ENCODE results near the gene ZNF639. TPM values are rescaled to one million over a fixed set of nuclear protein-coding genes. Genes with fewer than 3 reads are reported as not detected.
A peak's percentile ranks its signal among the peaks of the same experiment; 100 is the strongest.

The ZNF639 gene
- total and polyA plus RNA-seq, 2 of the 13 experiments (the other 11 are each of a cell fraction or from before 2014, with no cell fraction given): 11.6 to 42.4 TPM

DNA sequence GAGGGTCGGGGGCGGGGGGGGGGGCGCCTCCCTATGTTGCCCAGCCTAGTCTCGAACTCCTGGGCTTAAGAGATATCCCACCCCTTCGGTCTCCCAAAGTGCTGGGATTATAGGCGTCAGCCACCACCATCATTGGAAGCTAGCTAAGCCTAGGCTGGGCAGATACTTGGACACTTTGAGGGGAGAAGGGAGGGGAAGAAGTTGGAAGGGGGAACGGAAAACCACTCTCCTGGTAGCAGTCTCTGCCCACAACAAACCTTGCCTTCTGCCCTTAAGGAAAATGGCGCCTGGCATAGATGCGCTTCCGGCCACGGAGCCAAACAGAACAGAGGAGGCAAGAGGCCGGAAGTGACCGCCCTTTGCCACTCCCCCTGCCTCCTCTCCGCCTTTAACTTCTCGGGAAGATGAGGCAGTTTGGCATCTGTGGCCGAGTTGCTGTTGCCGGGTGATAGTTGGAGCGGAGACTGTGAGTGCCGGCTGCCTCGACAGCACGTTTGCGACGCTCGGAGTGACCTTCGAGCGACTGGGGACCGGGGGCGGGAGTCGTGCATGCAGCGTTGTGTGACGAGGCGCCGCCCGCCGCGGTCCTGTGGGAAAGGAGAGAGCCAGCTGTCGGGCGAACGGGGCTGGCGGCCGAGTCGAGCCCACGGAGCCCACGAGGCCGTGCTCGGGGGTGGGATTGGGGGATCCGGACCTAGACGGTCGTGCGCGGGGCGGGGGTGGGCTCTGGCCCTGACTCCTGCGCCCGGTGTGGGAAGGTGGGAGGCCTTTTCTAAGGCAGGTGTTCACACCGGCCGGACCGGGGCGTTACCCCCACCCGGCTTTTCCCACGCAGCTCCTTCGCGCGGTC is 24.7 kb downstream of the ZNF639 start, which contains the start of gene MFN1 (continued):
- TF ChIP-seq, protein P1, sequence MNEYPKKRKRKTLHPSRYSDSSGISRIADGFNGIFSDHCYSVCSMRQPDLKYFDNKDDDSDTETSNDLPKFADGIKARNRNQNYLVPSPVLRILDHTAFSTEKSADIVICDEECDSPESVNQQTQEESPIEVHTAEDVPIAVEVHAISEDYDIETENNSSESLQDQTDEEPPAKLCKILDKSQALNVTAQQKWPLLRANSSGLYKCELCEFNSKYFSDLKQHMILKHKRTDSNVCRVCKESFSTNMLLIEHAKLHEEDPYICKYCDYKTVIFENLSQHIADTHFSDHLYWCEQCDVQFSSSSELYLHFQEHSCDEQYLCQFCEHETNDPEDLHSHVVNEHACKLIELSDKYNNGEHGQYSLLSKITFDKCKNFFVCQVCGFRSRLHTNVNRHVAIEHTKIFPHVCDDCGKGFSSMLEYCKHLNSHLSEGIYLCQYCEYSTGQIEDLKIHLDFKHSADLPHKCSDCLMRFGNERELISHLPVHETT (CRISPR knock-in tag; conservative IDR thresholded peaks at IDR 0.05): no peak
- no peak for TF ChIP-seq ARNT2 (CRISPR knock-in tag; IDR thresholded peaks at IDR 0.05; ENCODE audit: low read depth)

DNA sequence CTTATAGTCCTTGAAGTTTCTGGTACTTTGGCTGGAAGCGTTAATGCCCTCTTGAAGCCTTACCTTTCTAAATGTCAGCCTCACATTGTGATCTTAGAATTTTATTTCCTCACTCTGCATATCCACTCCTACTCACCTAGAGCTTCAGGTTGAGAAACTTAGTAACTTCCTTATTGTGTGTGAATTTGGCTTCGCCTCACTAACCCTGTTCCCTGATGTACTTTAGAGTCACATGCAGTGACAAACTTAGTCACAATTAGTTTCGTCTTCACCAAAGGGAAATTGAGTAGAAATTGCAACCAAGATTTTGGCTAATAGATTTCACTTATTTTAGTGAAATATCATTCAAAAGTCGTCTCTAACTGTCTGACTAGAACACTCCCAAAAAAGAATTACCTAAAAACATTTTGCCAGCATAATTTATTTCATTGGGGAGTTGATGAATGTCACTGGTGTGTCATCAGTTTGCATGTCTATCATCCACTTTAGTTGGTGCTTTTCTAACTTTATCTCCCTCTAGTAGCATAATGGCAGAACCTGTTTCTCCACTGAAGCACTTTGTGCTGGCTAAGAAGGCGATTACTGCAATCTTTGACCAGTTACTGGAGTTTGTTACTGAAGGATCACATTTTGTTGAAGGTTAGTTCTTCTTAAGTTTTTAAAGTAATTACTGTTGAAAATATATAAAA is 25.6 kb downstream of the ZNF639 start:
- WGBS (ENCODE audit: low lambda C conversion rate): 23% methylated on average over 5 of the region's 5 CpGs
- H3K36me3 ChIP-seq (replicated peaks in 1 of 2; ENCODE audit: control insufficient read depth in 1 of 2, insufficient read depth in 2 of 2, low read length in 2 of 2): peaks cover 1 to 11% of the 10 kb centered on the region in 2 experiments; a peak in 3 of 5 replicates
- BruUV-seq (replicated peaks): TSS peak; percentile 79
- H3K4me2 ChIP-seq (ENCODE audit: low read depth, low read length): peak overlapping the region; percentile 97
- H3K9me3 ChIP-seq (ENCODE audit: low read length): no peaks in the 10 kb centered on the region
- FAIRE-seq: peak; percentile 50
- peak overlapping the region; percentile 75 to 97 (median 92) for H3K4me3 ChIP-seq (replicated peaks in 1 of 3; ENCODE audit: insufficient read depth in 1 of 3, low read depth in 2 of 3, low read length in 3 of 3)
- H3K27ac ChIP-seq (ENCODE audit: extremely low read length, insufficient read depth, low read length): peak overlapping the region; percentile 83
- H3K4me1 ChIP-seq (ENCODE audit: insufficient read depth, low read length): peaks cover 14% of the 10 kb centered on the region; the same call in 1 of the 2 replicates
- H3K9ac ChIP-seq (ENCODE audit: insufficient read depth, low read depth, low read length): peak overlapping the region; percentile 80
- DNase-seq (ENCODE audit: low spot score): peak; percentile 7
- peaks cover 15% of the 10 kb centered on the region for H3K79me2 ChIP-seq (ENCODE audit: insufficient read depth, low read length)
- no peaks in the 10 kb centered on the region for H4K20me1 ChIP-seq (ENCODE audit: insufficient read depth, low read length)
- ATAC-seq: peak; percentile 16; the same call in 1 of the 3 replicates
- POLR2A ChIA-PET: interaction anchor here (1.5 kb wide), 1 partner anchor 18 kb away, joined by 3 read pairs; no protein-coding TSS in a partner anchor
- in situ Hi-C loops (cut with HindIII; ENCODE audit: extremely low pct_ligation_motif_present, low pct_unique_long_range_greater_than_20kb) (no loop called here), intact Hi-C loops (cut with micrococcal nuclease; ENCODE audit: unreplicated experiment) (no loop called here)
- no peaks in the 10 kb centered on the region; a peak in 1 of 5 replicates for H3K27me3 ChIP-seq (ENCODE audit: control insufficient read depth in 1 of 2, insufficient read depth in 2 of 2, low read length in 2 of 2)
- CTCF ChIA-PET (ENCODE audit: low intra/inter-chr PET ratio, low total read pairs): no interaction called here
- no peak overlapping the region for H2AFZ ChIP-seq (ENCODE audit: low read length)
- TF ChIP-seq, protein P2, sequence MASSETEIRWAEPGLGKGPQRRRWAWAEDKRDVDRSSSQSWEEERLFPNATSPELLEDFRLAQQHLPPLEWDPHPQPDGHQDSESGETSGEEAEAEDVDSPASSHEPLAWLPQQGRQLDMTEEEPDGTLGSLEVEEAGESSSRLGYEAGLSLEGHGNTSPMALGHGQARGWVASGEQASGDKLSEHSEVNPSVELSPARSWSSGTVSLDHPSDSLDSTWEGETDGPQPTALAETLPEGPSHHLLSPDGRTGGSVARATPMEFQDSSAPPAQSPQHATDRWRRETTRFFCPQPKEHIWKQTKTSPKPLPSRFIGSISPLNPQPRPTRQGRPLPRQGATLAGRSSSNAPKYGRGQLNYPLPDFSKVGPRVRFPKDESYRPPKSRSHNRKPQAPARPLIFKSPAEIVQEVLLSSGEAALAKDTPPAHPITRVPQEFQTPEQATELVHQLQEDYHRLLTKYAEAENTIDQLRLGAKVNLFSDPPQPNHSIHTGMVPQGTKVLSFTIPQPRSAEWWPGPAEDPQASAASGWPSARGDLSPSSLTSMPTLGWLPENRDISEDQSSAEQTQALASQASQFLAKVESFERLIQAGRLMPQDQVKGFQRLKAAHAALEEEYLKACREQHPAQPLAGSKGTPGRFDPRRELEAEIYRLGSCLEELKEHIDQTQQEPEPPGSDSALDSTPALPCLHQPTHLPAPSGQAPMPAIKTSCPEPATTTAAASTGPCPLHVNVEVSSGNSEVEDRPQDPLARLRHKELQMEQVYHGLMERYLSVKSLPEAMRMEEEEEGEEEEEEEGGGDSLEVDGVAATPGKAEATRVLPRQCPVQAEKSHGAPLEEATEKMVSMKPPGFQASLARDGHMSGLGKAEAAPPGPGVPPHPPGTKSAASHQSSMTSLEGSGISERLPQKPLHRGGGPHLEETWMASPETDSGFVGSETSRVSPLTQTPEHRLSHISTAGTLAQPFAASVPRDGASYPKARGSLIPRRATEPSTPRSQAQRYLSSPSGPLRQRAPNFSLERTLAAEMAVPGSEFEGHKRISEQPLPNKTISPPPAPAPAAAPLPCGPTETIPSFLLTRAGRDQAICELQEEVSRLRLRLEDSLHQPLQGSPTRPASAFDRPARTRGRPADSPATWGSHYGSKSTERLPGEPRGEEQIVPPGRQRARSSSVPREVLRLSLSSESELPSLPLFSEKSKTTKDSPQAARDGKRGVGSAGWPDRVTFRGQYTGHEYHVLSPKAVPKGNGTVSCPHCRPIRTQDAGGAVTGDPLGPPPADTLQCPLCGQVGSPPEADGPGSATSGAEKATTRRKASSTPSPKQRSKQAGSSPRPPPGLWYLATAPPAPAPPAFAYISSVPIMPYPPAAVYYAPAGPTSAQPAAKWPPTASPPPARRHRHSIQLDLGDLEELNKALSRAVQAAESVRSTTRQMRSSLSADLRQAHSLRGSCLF (CRISPR knock-in tag; IDR thresholded peaks at IDR 0.05; ENCODE audit: borderline replicate concordance): no peak
- TF ChIP-seq ZFAT (CRISPR knock-in tag; conservative IDR thresholded peaks at IDR 0.05) (no peak), TP53 (CRISPR knock-in tag; conservative IDR thresholded peaks at IDR 0.05) (no peak), SIN3B (IDR thresholded peaks at IDR 0.05; ENCODE audit: low read length) (no peak), HMGA1 (CRISPR knock-in tag; conservative IDR thresholded peaks at IDR 0.05) (no peak), RAD51 (IDR thresholded peaks at IDR 0.05; ENCODE audit: borderline replicate concordance) (no peak), FOXK2 (IDR thresholded peaks at IDR 0.05) (no peak), ATM (IDR thresholded peaks at IDR 0.05; ENCODE audit: borderline replicate concordance) (no peak), GABPB1 (CRISPR knock-in tag; IDR thresholded peaks at IDR 0.05) (no peak)
- TF ChIP-seq, protein P3, sequence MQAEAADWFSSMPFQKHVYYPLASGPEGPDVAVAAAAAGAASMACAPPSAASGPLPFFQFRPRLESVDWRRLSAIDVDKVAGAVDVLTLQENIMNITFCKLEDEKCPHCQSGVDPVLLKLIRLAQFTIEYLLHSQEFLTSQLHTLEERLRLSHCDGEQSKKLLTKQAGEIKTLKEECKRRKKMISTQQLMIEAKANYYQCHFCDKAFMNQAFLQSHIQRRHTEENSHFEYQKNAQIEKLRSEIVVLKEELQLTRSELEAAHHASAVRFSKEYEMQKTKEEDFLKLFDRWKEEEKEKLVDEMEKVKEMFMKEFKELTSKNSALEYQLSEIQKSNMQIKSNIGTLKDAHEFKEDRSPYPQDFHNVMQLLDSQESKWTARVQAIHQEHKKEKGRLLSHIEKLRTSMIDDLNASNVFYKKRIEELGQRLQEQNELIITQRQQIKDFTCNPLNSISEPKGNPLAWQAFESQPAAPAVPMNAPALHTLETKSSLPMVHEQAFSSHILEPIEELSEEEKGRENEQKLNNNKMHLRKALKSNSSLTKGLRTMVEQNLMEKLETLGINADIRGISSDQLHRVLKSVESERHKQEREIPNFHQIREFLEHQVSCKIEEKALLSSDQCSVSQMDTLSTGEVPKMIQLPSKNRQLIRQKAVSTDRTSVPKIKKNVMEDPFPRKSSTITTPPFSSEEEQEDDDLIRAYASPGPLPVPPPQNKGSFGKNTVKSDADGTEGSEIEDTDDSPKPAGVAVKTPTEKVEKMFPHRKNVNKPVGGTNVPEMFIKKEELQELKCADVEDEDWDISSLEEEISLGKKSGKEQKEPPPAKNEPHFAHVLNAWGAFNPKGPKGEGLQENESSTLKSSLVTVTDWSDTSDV (CRISPR knock-in tag; IDR thresholded peaks at IDR 0.05): no peak
